Measurements from ENCODE around the gene ULBP2. TPM values are rescaled to one million over a fixed set of nuclear protein-coding genes. Genes with fewer than 3 reads are reported as not detected.
"Not testable (repeated sequence)": the region's sequence is repeated elsewhere in the genome, so short reads cannot be mapped to it uniquely, and the experiment has no call there.

ULBP2 gene
- polyA plus RNA-seq, 2 donors: 1.7 to 5.4 TPM

DNA sequence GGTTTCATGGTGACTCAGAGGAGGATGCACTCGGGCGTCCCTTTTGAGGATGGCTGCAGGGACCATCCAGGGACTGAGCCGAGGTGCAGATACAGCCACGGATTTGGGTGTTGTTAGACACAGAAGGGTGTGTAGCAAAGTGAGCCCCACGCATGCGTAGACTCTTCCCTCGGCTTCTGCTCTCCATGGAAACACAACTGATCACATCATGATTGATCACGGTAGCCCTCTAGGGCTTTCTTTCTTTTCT lies 21.3 kb downstream of the ULBP2 start:
- Histone ChIP-seq H3K4me1 (ENCODE audit: control insufficient read depth in 2 of 2, insufficient read depth in 2 of 2, low read length in 1 of 2) (peaks cover 8 to 15% of the 10 kb centered on the region in 2 donors), H3K9me3 (ENCODE audit: control insufficient read depth in 2 of 2, insufficient read depth in 1 of 2, low read depth in 1 of 2, low read length in 1 of 2) (peaks cover 0 to 3% of the 10 kb centered on the region in 2 donors), H3K27me3 (ENCODE audit: control insufficient read depth in 1 of 2, insufficient read depth in 2 of 2, low read length in 2 of 2) (peaks cover 0 to 14% of the 10 kb centered on the region in 2 donors), H3K36me3 (ENCODE audit: control insufficient read depth in 2 of 2, insufficient read depth in 2 of 2, low read length in 1 of 2) (no peaks in the 10 kb centered on the region), H3K27ac (ENCODE audit: low read depth in 2 of 2, low read length in 1 of 2) (no peak overlapping the region), H3K4me3 (ENCODE audit: low read depth in 1 of 2, low read length in 2 of 2) (peak overlapping the region in 1 of 2 donors; percentile 42)
- WGBS, 2 donors: 16 to 17% methylated on average over 8 of the region's 8 CpGs

DNA sequence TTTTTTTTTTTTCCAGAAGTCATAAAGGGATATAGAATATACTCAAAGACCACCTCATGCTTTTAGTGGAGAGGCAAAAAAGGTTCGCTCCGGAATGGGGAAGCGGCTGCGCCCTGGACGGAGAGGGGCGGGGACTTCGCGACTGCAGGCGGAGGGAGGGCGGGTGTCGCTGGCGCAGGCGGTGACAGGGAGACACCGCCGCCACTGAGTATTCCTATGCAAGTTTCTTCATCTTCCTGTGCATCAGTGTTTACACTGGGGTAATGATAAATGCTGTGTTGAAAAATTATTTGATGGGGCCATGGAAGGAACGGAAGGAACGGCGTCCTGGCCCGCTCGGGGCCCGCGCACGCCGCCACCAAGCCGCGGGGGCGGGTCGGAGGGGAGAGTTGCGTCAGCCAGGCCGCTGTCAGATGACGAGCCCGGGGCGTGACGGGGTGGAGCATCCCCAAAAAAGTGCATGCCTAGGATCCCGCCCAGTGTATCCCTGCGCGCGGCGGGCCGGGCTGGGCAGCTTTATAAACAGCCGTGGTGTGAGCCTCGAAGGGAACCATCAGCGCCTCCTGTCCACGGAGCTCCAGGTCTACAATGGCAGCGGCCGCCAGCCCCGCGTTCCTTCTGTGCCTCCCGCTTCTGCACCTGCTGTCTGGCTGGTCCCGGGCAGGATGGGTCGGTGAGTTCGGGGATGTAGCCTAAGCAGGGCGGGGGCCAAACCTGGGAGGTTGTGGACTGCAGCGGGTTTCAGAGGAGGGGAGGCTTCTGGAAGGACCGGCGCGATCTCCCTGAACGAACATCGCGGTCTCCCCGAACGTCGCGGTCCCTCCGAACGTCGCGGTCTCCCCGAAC lies 21.9 kb downstream of the ULBP2 start, which contains the start of gene ULBP1:
Gene ULBP1, plus strand, starts transcription at position 482 of the 846 bp plus-strand sequence. Its CDS starts 107 bp downstream, at position 589.
- Histone ChIP-seq H3K9me3 (ENCODE audit: control insufficient read depth in 2 of 2, insufficient read depth in 1 of 2, low read depth in 1 of 2, low read length in 1 of 2) (peaks cover 0 to 3% of the 10 kb centered on the region in 2 donors), H3K4me3 (ENCODE audit: low read depth in 1 of 2, low read length in 2 of 2) (peak within 1 kb of the TSS; percentile 42 to 44), H3K27ac (ENCODE audit: low read depth in 2 of 2, low read length in 1 of 2) (no peak within 1 kb of the TSS), H3K36me3 (ENCODE audit: control insufficient read depth in 2 of 2, insufficient read depth in 2 of 2, low read length in 1 of 2) (no peaks in the 10 kb centered on the region), H3K27me3 (ENCODE audit: control insufficient read depth in 1 of 2, insufficient read depth in 2 of 2, low read length in 2 of 2) (peaks cover 0 to 14% of the 10 kb centered on the region in 2 donors), H3K4me1 (ENCODE audit: control insufficient read depth in 2 of 2, insufficient read depth in 2 of 2, low read length in 1 of 2) (peaks cover 8 to 15% of the 10 kb centered on the region in 2 donors)
- WGBS, 2 donors: 1 to 3% methylated on average over 62 to 69 of the region's 69 CpGs

- H3K27ac ChIP-seq (ENCODE audit: low read depth in 2 of 2, low read length in 1 of 2): no peak overlapping the region
- no peaks in the 10 kb centered on the region for H3K36me3 ChIP-seq (ENCODE audit: control insufficient read depth in 2 of 2, insufficient read depth in 2 of 2, low read length in 1 of 2)
- H3K4me1 ChIP-seq (ENCODE audit: control insufficient read depth in 2 of 2, insufficient read depth in 2 of 2, low read length in 1 of 2): peaks cover 8 to 15% of the 10 kb centered on the region in 2 donors
- 3 to 4% methylated on average over 100 to 103 of the region's 103 CpGs for WGBS, 2 donors
- H3K4me3 ChIP-seq (ENCODE audit: low read depth in 1 of 2, low read length in 2 of 2): peak overlapping the region; percentile 42 to 44
- peaks cover 0 to 3% of the 10 kb centered on the region in 2 donors for H3K9me3 ChIP-seq (ENCODE audit: control insufficient read depth in 2 of 2, insufficient read depth in 1 of 2, low read depth in 1 of 2, low read length in 1 of 2)
- H3K27me3 ChIP-seq (ENCODE audit: control insufficient read depth in 1 of 2, insufficient read depth in 2 of 2, low read length in 2 of 2): peaks cover 0 to 14% of the 10 kb centered on the region in 2 donors
These were observed 22.7 kb downstream of the ULBP2 start for GRCh38 chr6:149964308-149965193.

DNA sequence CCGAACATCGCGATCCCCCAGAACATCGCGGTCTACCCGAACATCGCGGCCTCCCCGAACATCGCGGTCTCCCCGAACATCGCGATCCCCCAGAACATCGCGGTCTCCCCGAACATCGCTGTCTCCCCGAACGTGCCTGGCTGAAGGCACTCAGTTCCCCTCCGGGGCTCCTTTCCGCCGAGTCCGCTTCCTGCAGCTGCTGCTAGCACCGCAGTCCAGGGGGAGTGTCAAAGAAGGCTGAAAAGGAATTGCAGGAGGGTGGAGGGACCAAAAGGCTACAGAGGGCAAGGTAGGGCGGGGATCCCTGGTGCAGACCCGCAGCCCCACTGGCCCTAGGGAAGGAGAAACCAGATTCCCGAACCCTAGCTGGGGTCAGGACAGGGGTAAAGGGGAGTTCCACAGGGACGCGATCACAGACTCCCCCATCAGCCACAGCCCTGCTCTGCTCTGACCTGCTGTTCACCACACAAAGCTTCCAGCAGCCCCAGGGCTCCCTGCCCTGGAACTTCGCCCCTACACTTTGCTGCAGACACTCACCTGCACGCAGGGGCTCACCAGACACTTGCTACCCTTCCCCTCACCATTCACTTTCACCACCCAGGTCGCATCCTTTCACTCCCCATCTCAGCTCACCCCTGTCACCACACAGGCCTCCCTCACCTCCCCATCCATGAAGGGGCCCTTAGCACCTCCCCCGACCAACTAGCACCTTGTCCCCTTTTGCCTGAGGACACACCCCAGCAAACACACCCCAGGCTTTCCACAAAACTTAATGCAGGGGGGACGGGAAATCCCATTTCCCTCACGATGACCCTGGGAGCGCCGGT lies 23.6 kb downstream of the ULBP2 start:
- no peaks in the 10 kb centered on the region for H3K36me3 ChIP-seq (ENCODE audit: control insufficient read depth in 2 of 2, insufficient read depth in 2 of 2, low read length in 1 of 2)
- peaks cover 0 to 14% of the 10 kb centered on the region in 2 donors for H3K27me3 ChIP-seq (ENCODE audit: control insufficient read depth in 1 of 2, insufficient read depth in 2 of 2, low read length in 2 of 2)
- H3K9me3 ChIP-seq (ENCODE audit: control insufficient read depth in 2 of 2, insufficient read depth in 1 of 2, low read depth in 1 of 2, low read length in 1 of 2): peaks cover 0 to 3% of the 10 kb centered on the region in 2 donors
- H3K4me1 ChIP-seq (ENCODE audit: control insufficient read depth in 2 of 2, insufficient read depth in 2 of 2, low read length in 1 of 2): peaks cover 8 to 15% of the 10 kb centered on the region in 2 donors
- no peak overlapping the region for H3K27ac ChIP-seq (ENCODE audit: low read depth in 2 of 2, low read length in 1 of 2)
- H3K4me3 ChIP-seq (ENCODE audit: low read depth in 1 of 2, low read length in 2 of 2): peak overlapping the region in 1 of 2 donors; percentile 42
- 20 to 21% methylated on average over 31 to 37 of the region's 38 CpGs for WGBS, 2 donors

DNA sequence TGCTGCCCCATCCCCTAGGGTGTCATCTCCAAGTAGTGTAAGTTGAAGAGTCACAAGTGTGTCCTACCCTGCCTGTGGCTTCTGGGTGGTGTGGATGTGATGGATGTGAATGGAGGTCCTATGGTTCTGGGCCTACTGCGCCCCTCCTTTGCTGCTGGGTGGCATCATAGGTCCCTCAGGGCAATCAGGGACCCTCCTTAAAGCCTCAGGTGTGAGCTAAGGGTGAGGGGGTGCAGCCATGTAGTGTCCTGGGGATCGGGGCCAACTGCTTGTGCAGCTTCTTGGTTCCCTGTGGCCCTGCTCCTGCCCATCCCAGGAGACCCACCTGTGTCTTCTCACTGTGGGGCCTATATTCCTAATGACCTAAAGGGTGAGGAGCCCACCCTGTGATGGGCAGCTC lies 24.5 kb downstream of the ULBP2 start:
- not testable (repeated sequence) for H3K36me3 ChIP-seq (ENCODE audit: control insufficient read depth in 2 of 2, insufficient read depth in 2 of 2, low read length in 1 of 2); H3K9me3 ChIP-seq (ENCODE audit: control insufficient read depth in 2 of 2, insufficient read depth in 1 of 2, low read depth in 1 of 2, low read length in 1 of 2); H3K4me3 ChIP-seq (ENCODE audit: low read depth in 1 of 2, low read length in 2 of 2); H3K27ac ChIP-seq (ENCODE audit: low read depth in 2 of 2, low read length in 1 of 2)
- 95% methylated on average over 2 of the region's 2 CpGs for whole genome bisulfite sequencing, 2 donors
- H3K27me3 ChIP-seq (ENCODE audit: control insufficient read depth in 1 of 2, insufficient read depth in 2 of 2, low read length in 2 of 2): peaks cover 0 to 11% of the 10 kb centered on the region in 2 donors
- peaks cover 8 to 15% of the 10 kb centered on the region in 2 donors for H3K4me1 ChIP-seq (ENCODE audit: control insufficient read depth in 2 of 2, insufficient read depth in 2 of 2, low read length in 1 of 2)

DNA sequence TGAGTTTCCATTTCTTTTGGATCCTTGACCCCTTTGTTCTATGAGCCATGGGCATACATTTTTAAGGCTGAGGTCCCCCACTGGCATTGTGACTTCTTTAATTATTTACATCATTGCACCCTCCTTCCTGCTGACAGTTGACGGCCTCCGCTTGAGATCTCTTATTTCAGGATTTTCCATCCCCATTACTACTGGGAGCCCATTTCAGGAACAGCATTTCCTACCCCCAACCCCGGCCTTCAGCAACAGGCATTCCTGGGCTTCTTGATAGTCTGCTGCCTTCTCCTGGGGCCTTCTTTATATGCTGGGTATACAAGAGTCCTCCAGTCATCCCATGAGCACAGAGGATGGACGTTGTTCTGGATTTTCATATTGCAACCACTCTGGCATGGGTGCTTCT lies 25.8 kb downstream of the ULBP2 start:
- Histone ChIP-seq H3K27ac (ENCODE audit: low read depth in 2 of 2, low read length in 1 of 2) (no peak overlapping the region), H3K9me3 (ENCODE audit: control insufficient read depth in 2 of 2, insufficient read depth in 1 of 2, low read depth in 1 of 2, low read length in 1 of 2) (peaks cover 0 to 3% of the 10 kb centered on the region in 2 donors), H3K4me3 (ENCODE audit: low read depth in 1 of 2, low read length in 2 of 2) (no peak overlapping the region), H3K27me3 (ENCODE audit: control insufficient read depth in 1 of 2, insufficient read depth in 2 of 2, low read length in 2 of 2) (peaks cover 0 to 9% of the 10 kb centered on the region in 2 donors), H3K4me1 (ENCODE audit: control insufficient read depth in 2 of 2, insufficient read depth in 2 of 2, low read length in 1 of 2) (peaks cover 8 to 15% of the 10 kb centered on the region in 2 donors), H3K36me3 (ENCODE audit: control insufficient read depth in 2 of 2, insufficient read depth in 2 of 2, low read length in 1 of 2) (no peaks in the 10 kb centered on the region)
- WGBS, 2 donors: 81 to 94% methylated on average over 4 of the region's 4 CpGs

DNA sequence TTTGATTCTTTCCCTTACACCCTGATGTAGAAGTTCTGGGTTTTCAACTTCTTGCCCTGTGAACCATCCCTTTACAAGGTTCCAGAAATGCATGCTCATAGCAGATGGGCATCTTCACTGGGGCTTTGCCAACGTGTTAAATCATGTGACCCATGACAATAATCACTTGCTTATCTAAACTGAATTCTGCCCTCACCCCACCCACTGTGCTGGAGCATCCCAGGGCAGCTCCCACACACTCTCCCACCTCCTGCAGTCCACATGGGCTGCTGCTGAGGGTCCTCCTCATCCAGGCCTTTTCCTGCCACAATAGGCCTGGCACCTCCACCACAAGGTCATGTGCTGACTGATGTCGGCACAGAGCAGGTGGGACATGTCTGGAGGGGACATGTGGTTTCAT lies 26.2 kb downstream of the ULBP2 start:
- peaks cover 8 to 12% of the 10 kb centered on the region in 2 donors for H3K4me1 ChIP-seq (ENCODE audit: control insufficient read depth in 2 of 2, insufficient read depth in 2 of 2, low read length in 1 of 2)
- not testable (repeated sequence) for H3K27ac ChIP-seq (ENCODE audit: low read depth in 2 of 2, low read length in 1 of 2); H3K4me3 ChIP-seq (ENCODE audit: low read depth in 1 of 2, low read length in 2 of 2); H3K27me3 ChIP-seq (ENCODE audit: control insufficient read depth in 1 of 2, insufficient read depth in 2 of 2, low read length in 2 of 2); H3K9me3 ChIP-seq (ENCODE audit: control insufficient read depth in 2 of 2, insufficient read depth in 1 of 2, low read depth in 1 of 2, low read length in 1 of 2); H3K36me3 ChIP-seq (ENCODE audit: control insufficient read depth in 2 of 2, insufficient read depth in 2 of 2, low read length in 1 of 2)
- 61 to 64% methylated on average over 2 of the region's 2 CpGs for WGBS, 2 donors

- H3K27me3 ChIP-seq (ENCODE audit: control insufficient read depth in 1 of 2, insufficient read depth in 2 of 2, low read length in 2 of 2); H3K36me3 ChIP-seq (ENCODE audit: control insufficient read depth in 2 of 2, insufficient read depth in 2 of 2, low read length in 1 of 2); H3K9me3 ChIP-seq (ENCODE audit: control insufficient read depth in 2 of 2, insufficient read depth in 1 of 2, low read depth in 1 of 2, low read length in 1 of 2); H3K4me3 ChIP-seq (ENCODE audit: low read depth in 1 of 2, low read length in 2 of 2); H3K27ac ChIP-seq (ENCODE audit: low read depth in 2 of 2, low read length in 1 of 2): not testable (repeated sequence)
- H3K4me1 ChIP-seq (ENCODE audit: control insufficient read depth in 2 of 2, insufficient read depth in 2 of 2, low read length in 1 of 2): peaks cover 7 to 10% of the 10 kb centered on the region in 2 donors
- 79 to 87% methylated on average over 2 of the region's 2 CpGs for WGBS, 2 donors
These were observed 27.1 kb downstream of the ULBP2 start for GRCh38 chr6:149968909-149969308.

DNA sequence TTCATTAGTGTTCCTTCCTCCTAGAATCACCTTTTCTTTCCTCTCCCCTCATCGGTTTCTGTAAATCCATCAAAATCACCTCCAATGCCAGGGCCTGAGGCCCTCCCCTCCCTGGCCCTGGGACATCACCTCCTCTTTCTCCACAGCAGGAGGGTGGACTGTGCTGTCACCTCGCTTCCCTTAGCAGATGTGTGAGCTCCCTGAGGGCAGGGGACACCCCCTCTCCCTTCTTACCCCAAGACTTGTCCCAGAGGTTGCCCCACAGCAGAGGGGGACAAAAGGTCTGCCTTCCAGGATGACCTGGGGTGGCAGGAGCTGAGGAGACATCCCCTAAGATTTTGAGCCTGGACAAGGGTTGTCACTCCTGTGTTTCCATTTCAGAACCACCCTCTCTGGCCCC lies 27.8 kb downstream of the ULBP2 start:
- H3K4me3 ChIP-seq (ENCODE audit: low read depth in 1 of 2, low read length in 2 of 2): no peak overlapping the region

More for the DNA sequence above, 27.8 kb downstream of the ULBP2 start:
- peaks cover 2 to 3% of the 10 kb centered on the region in 2 donors for H3K4me1 ChIP-seq (ENCODE audit: control insufficient read depth in 2 of 2, insufficient read depth in 2 of 2, low read length in 1 of 2)
- no peak overlapping the region for H3K27ac ChIP-seq (ENCODE audit: low read depth in 2 of 2, low read length in 1 of 2)
- H3K27me3 ChIP-seq (ENCODE audit: control insufficient read depth in 1 of 2, insufficient read depth in 2 of 2, low read length in 2 of 2): peaks cover 0 to 2% of the 10 kb centered on the region in 2 donors
- H3K36me3 ChIP-seq (ENCODE audit: control insufficient read depth in 2 of 2, insufficient read depth in 2 of 2, low read length in 1 of 2): no peaks in the 10 kb centered on the region
- 72 to 73% methylated on average over 2 of the region's 2 CpGs for WGBS, 2 donors
- H3K9me3 ChIP-seq (ENCODE audit: control insufficient read depth in 2 of 2, insufficient read depth in 1 of 2, low read depth in 1 of 2, low read length in 1 of 2): no peaks in the 10 kb centered on the region

Data from esophagus (tissue), 2 donors.